Right forelimb (tissue), 1 donor: ENCODE results near the gene CD38.

Source experiments
- DNase-seq: peaks from one replicate; pipeline ENCODE4 v3.0.0-alpha.2; 2018

The CD38 gene

GRCh38 chr4:15870079-15870478, 92.0 kb downstream of the CD38 start:
- no peak for DNase-seq

DNA sequence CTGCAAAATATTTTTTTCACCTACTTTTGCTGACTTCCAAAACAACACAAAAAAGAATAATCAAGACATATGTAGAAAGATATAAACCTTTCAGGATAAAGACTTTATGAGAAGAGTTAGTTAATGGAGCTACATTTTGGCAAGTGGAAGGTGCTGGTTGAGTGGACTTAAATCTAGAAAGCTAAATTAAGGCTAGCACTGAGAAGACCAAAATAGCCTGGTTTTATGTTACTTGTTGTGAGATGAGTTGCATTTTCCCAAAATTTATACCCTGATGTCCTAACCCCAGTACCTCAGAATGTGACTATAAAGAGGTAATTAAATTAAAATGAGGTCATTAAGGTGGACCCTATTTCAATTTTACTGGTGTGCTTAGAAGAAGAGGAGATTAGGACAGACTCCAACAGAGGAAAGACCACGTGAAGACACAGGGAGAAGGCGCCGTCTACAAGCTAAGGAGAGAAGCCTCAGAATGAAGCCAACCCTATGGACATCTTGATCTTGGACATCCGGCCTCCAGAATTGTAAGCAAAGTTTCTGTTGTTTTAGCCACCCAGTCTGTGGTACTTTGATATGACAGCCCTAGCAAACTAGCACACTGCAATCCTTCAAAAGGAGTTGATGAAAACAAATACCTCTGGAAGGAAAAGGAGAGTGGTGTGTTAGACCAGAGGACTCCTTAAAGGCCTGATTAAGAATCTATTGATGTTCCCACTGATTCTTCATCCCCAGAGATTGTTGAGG, 93.0 kb downstream of the CD38 start:
- no peak for DNase-seq

- DNase-seq = no peak
Measured at GRCh38 chr4:15873117-15873516, 95.0 kb downstream of the CD38 start.

GRCh38 chr4:15874671-15875070, 96.5 kb downstream of the CD38 start:
- DNase-seq = no peak

- DNase-seq = no peak
Measured at GRCh38 chr4:15875663-15876460, 97.7 kb downstream of the CD38 start.

- no peak for DNase-seq
Measured at GRCh38 chr4:15878011-15878410, 99.9 kb downstream of the CD38 start.

GRCh38 chr4:15881820-15882219, 103.7 kb downstream of the CD38 start:
- no peak for DNase-seq

- DNase-seq = peak; percentile 70
Measured at GRCh38 chr4:15882675-15883086, 104.6 kb downstream of the CD38 start.

- DNase-seq = no peak
Measured at GRCh38 chr4:15883610-15884243, 105.6 kb downstream of the CD38 start.

- DNase-seq = no peak
Measured at GRCh38 chr4:15884666-15885065, 106.5 kb downstream of the CD38 start.

DNA sequence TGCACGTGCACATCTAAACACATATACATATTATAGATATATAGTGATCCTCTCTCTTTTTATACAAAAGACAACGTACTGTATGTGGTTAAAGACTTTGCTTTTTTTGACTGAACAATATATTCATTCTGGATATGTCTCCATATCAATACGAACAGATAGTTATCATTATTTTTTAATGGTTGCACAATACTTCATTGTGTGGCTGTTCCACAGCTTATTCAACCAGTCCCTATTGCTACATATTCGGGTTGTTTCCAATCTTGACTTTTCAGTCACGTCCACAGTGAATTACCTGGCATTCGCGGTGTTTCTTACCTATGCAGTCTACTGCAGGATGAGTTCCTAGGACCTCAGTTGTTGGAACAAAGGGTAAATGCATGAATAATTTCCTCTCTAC, 107.3 kb downstream of the CD38 start:
- no peak for DNase-seq

DNA sequence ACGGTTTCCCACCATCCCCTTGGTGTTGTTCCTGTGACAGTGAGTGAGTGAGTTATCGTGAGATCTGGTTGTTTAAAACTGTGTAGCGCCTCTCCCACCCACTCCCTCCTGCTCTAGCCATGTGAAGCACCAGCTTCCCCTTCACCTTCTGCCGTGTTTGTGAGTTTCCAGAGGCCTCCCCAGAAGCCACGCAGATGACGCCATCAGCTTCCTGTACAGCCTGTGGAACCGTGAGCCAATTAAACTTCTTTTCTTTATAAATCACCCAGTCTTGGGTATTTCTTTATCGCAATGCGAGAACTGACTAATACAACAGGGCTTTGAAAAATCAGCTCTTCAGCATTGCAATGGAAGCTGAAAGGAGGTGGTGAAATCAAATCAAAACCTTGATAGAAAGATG, 110.4 kb downstream of the CD38 start:
- DNase-seq = no peak

- no peak for DNase-seq
Measured at GRCh38 chr4:15890246-15890829, 112.2 kb downstream of the CD38 start.

- no peak for DNase-seq
Measured at GRCh38 chr4:15891312-15891711, 113.2 kb downstream of the CD38 start.

GRCh38 chr4:15893962-15894361, 115.8 kb downstream of the CD38 start:
- DNase-seq = no peak

- DNase-seq = no peak
Measured at GRCh38 chr4:15894393-15894792, 116.3 kb downstream of the CD38 start.

DNA sequence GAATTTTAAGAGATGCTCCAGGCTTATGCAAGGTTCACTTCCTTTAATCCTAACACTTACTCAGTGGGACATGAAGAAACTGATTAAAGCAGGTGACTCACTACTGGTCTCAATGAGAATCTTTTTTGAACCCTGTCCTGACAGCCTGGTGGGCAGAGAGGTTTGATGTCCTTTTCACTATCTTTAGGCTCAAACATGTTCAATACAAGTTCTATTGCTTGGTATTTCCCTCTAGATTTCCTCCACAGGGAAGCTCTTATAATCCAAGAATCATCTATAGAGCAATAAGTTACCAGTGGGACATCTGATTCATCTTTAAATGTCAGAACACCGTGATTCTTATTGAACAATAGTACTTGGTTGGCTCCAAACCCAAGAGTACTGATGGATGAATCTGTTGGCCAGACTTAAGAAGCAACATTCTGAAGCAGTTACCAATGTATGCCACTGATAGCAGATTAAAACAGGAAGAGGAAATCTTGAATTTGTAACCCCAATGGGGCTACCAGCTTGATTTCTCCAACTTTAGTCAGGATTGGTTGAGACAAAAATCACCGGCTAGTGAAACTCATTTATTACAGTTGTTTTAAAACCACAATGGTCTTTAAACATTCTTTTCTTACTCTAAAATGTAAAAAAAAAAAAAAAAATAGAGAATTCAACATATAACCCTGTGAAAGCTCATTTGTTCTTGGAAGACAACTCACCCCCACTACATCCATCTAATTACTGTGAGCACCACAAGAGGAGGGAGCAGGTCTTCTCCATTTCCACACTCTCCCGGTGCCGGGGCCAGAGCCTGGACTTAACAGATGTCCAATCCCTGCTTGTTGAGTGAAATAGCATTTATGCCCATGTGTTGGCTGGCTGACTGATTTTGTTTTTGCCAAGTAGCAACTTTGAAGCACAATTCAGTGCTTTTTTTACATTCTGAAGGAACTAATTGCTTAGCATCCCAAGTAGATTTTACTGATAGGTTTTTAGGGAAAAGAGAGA, 117.1 kb downstream of the CD38 start:
- no peak for DNase-seq

DNA sequence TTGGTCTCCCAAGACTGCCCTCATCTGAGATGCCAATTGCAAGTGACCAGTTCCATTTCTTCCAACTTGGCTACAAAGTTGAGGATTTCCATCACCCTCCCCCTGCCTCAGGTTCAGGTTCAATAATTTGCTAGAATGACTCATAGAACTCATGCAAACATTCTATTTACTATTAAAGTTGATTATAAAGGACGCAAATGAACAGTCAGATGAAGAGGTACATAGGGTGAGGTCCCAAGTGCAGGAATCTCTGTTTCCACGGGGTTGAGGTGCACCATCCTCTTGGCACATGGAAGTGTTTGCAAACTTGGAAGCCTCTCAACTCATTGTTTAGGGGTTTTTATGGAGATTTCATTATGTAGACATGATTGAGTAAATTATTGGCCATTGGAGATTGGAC, 119.4 kb downstream of the CD38 start:
- no peak for DNase-seq

- DNase-seq = no peak
Measured at GRCh38 chr4:15898902-15899301, 120.8 kb downstream of the CD38 start.

DNA sequence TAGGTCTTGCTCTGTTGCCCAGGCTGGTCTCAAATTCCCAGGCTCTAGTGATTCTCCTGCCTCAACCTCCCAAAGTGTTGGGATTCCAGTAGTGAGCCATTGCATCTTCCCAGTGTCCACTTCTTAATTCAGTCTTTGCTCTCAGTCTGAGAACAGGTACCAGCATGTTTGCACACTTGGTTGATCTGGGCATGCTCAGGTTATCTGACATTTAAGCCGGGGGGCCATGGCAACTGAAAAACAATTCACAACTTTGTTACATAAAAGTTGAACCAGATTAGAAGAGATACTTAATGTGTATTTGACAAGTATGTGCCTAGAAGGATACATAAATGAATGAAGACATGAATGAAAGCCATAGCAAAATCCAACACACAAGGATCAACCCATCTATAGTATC, 121.4 kb downstream of the CD38 start:
- DNase-seq = no peak

DNA sequence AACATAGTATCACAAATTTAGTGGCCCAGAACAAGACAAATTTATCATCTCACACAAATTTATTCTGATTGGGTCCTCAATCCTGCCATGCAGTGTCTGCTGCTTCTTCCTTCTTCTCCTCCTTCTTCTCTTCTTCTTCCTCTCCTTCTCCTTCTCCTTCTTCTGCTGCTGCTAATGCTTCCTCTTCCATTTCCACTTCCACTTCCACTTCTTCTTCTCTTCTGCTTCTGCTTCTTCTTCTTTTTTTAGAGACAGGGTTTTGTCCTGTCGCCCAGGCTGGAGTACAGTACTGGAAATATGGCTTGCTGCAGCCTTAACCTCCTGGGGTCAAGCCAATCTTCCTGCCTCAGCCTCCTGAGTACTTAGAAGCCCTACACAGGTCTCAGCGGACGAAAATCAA, 122.9 kb downstream of the CD38 start:
- no peak for DNase-seq

DNA sequence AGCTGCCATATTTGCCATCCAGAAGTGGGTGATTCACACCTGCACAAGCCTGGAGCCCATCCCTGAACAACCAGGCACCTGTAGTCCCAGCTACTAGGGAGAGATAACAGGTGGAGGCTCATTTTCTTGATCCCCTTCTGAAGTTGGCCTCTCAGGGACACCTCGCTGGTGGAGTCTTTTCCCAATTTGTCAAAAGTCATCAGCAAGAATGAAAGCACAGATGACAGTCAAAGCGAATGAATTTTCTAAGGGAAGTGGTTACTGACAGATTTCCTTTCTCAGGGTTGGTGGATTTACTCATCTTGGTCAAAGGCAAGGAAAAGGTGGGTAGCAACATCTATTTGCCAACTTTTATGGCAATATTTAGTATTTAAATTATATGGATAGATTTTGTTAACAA, 123.9 kb downstream of the CD38 start:
- no peak for DNase-seq
